OCI-LY3 (cell line): Measurements from ENCODE around the gene HIF3A.

Source experiments
- EZH2phosphoT487 ChIP-seq: fragments of 200-600 bp; shearing (Covaris generic); IDR thresholded peaks from 2 replicates; pipeline ENCODE4 v1.6.1; 2018; ENCODE audit warnings: antibody characterized with exemption, mixed run types, low read depth
- TF ChIP-seq, protein P1 (sequence below): fragments of 200-600, 300-600 bp; sonication (generic); IDR thresholded peaks from 2 replicates; pipeline ENCODE4 v1.5.1; 2014; ENCODE audit warnings: antibody characterized with exemption, low read length, low read depth

DNA sequence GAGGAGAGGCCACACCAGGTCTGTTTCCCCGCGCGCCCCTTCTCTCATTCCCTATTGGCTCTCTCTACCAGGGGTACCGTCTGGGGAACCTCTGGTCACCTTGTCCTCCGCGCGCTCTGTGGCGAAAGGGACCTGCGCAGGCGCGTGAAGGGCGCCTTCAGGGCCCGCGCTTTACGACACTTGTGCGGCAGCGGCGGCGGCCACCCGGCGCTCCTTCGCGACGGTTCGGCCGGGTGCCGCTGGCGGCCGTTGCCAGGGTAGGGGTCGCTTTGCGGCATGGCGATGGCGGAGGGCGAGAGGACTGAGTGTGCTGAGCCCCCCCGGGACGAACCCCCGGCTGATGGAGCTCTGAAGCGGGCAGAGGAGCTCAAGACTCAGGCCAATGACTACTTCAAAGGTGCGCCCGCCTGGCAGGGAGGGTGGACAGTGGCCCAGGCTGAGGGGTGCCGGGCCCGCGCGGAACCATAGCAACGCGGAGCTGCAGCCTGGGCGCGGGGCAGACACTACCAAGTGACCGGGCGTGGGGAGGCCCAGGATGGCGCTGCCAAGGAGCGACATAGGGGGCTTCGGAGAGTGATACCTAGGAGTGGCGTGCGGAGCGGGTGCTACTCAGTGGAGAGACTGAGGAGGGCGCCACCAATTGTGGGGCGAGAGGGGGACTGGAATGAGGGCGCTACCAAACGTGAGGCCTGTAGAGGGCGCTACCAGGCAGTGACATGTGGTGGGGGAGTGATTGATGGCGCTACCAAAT is 50.2 kb downstream of the HIF3A start, which contains the start of gene PPP5C:
- TF ChIP-seq, protein P1, sequence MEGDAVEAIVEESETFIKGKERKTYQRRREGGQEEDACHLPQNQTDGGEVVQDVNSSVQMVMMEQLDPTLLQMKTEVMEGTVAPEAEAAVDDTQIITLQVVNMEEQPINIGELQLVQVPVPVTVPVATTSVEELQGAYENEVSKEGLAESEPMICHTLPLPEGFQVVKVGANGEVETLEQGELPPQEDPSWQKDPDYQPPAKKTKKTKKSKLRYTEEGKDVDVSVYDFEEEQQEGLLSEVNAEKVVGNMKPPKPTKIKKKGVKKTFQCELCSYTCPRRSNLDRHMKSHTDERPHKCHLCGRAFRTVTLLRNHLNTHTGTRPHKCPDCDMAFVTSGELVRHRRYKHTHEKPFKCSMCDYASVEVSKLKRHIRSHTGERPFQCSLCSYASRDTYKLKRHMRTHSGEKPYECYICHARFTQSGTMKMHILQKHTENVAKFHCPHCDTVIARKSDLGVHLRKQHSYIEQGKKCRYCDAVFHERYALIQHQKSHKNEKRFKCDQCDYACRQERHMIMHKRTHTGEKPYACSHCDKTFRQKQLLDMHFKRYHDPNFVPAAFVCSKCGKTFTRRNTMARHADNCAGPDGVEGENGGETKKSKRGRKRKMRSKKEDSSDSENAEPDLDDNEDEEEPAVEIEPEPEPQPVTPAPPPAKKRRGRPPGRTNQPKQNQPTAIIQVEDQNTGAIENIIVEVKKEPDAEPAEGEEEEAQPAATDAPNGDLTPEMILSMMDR, result peak; percentile 100
- no peak for TF ChIP-seq EZH2phosphoT487
